GM12865 (cell line): ENCODE results near the gene SLC46A2.

ENCODE experiments used
- DNase-seq: peaks from one replicate; pipeline ENCODE4 v3.0.0; 2010; ENCODE audit warnings: low read depth
- H3K4me3 ChIP-seq: 2 replicates; pipeline ENCODE4 v1.5.1; 2011; ENCODE audit warnings: mild to moderate bottlenecking, low read depth, low read length, control low read depth
- TF ChIP-seq, protein P1 (sequence below): IDR thresholded peaks from 2 replicates; pipeline ENCODE4 v1.5.1; 2011; ENCODE audit warnings: low read length, control low read depth, low read depth, inconsistent platforms; ENCODE audit not compliant: insufficient read depth; ENCODE audit errors: missing control alignments

The SLC46A2 gene

DNA sequence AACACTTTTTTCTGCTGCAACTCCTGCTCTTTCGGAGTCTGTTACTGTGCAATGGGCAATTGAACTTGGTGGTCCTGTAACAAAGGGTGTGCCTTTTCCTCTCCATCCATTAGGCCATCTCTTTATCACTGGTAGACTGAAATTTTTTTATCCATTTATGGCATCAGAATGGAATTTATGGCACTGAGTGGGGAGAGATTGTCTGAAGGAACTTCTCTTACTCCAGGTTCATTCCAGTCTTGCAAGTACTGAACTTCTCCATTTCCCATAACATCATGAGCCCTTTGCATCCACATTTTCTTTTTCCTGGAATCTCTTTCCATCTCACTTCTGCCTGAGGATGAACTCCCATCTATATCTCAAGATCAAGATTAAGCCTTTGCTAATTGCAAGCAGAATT, 10.0 kb downstream of the SLC46A2 start:
- TF ChIP-seq, protein P1, sequence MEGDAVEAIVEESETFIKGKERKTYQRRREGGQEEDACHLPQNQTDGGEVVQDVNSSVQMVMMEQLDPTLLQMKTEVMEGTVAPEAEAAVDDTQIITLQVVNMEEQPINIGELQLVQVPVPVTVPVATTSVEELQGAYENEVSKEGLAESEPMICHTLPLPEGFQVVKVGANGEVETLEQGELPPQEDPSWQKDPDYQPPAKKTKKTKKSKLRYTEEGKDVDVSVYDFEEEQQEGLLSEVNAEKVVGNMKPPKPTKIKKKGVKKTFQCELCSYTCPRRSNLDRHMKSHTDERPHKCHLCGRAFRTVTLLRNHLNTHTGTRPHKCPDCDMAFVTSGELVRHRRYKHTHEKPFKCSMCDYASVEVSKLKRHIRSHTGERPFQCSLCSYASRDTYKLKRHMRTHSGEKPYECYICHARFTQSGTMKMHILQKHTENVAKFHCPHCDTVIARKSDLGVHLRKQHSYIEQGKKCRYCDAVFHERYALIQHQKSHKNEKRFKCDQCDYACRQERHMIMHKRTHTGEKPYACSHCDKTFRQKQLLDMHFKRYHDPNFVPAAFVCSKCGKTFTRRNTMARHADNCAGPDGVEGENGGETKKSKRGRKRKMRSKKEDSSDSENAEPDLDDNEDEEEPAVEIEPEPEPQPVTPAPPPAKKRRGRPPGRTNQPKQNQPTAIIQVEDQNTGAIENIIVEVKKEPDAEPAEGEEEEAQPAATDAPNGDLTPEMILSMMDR, result no peak
- H3K4me3 ChIP-seq, result no peak overlapping the region
- no peak for DNase-seq

- no peak for DNase-seq
- TF ChIP-seq, protein P1, result no peak
- H3K4me3 ChIP-seq, result no peak overlapping the region
Observed at GRCh38 chr9:112878752-112879151, 11.9 kb downstream of the SLC46A2 start.

GRCh38 chr9:112873773-112874405, 16.8 kb downstream of the SLC46A2 start:
- TF ChIP-seq, protein P1, result no peak
- no peak for DNase-seq
- no peak overlapping the region for H3K4me3 ChIP-seq

GRCh38 chr9:112872019-112872418, 18.7 kb downstream of the SLC46A2 start:
- no peak for DNase-seq
- TF ChIP-seq, protein P1, result no peak
- no peak overlapping the region for H3K4me3 ChIP-seq

- TF ChIP-seq, protein P1, result no peak
- no peak for DNase-seq
- H3K4me3 ChIP-seq, result no peak overlapping the region
Observed at GRCh38 chr9:112870556-112870955, 20.1 kb downstream of the SLC46A2 start.

DNA sequence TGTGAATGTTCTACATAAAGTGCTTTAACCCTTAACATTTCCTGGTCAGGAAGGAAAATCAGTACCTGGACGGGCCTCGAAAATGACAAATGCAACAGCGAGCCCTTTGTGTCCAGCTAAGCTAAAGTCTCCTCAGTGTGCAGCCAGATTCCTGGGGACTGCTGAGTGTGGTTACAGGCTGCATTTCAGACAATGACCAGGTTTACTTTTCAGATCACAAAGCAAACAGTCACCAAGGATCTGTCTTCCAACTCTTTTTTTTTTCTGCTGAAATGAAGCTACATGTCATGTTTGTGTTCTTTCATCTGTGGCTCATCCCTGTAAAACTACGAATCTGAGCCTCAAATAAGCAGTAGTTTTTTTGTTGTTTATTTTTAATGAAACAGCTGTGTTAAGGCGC, 20.8 kb downstream of the SLC46A2 start:
- no peak for DNase-seq
- H3K4me3 ChIP-seq, result no peak overlapping the region
- TF ChIP-seq, protein P1, result no peak

DNA sequence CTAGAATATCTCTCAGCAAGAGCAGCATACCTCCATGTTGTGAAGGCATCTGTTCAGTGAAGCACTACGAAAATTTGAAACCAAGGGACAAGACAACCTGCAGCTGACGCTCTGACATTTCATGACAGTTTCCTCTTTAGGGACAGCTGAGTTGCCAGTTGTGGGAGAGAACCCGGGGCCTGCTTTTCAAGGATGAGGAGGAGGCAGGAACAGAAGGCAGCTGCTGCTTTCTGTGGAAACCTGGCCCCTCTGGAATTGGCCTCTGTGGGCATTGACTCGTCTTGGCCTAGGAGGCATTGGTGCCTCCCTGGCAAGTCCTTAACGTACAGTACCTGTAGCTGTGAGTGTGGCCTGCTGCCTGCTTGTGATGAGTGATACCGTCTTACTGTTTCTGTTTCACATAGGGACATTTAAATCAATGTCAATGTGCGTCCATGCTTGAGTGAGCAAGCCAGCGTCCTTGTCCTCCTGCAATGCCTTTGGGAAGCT, 21.6 kb downstream of the SLC46A2 start:
- DNase-seq, result peak; percentile 52
- no peak overlapping the region for H3K4me3 ChIP-seq
- TF ChIP-seq, protein P1, result no peak
